SK-N-SH (cell line): ENCODE data around the gene STK36. TPM values are rescaled to one million over a fixed set of nuclear protein-coding genes. Genes with fewer than 3 reads are reported as not detected.
"Not testable (repeated sequence)": the region's sequence is repeated elsewhere in the genome, so short reads cannot be mapped to it uniquely, and the experiment has no call there.

Experiments
- CTCF ChIA-PET: fragments of 300-600, 350-600 bp; formaldehyde crosslinking; extraction: SDS; loops from one replicate; lab custom pipeline; 2021; lab: Yijun Ruan, JAX
- POLR2A ChIA-PET: fragments of 350-600 bp; sonication (Branson Sonifier 250); formaldehyde crosslinking; extraction: SDS; loops from one replicate; lab custom pipeline; 2020; ENCODE audit warnings: antibody characterized with exemption, inconsistent platforms; lab: Yijun Ruan, JAX
- DNase-seq: peaks from one replicate; pipeline ENCODE4 v3.0.0; 2012
- H2AFZ ChIP-seq: fragments of 200-600 bp; sonication (generic); 2 replicates; pipeline ENCODE4 v1.8.1; 2016; ENCODE audit warnings: antibody characterized with exemption, mild to moderate bottlenecking, low read depth
- H3F3A ChIP-seq: fragments of 200-600 bp; sonication (generic); replicated peaks from 2 replicates; pipeline ENCODE3; 2016; ENCODE audit warnings: antibody characterized with exemption, mild to moderate bottlenecking; ENCODE audit not compliant: insufficient read depth
- H3K27ac ChIP-seq, 2 experiments: fragments of 200-500 bp in 1 of 2; fragments of 200-600 bp in 1 of 2; sonication (Bioruptor generic) in 1 of 2; sonication (generic), shearing (Covaris generic) in 1 of 2; 2 replicates each; pipeline versions ENCODE4 v1.5.1 to v1.6.1; 2014 to 2016; ENCODE audit warnings: low read depth in 2 of 2, inconsistent platforms in 1 of 2, low read length in 1 of 2, mild to moderate bottlenecking in 1 of 2, mixed read lengths in 1 of 2
- H3K27me3 ChIP-seq: fragments of 200-600 bp; sonication (generic), shearing (Covaris generic); 2 replicates; pipeline ENCODE4 v1.6.1; 2016; ENCODE audit warnings: mixed run types; ENCODE audit not compliant: insufficient read depth
- H3K36me3 ChIP-seq, 2 experiments: fragments of 200-500 bp in 1 of 2; fragments of 200-600 bp in 1 of 2; sonication (Bioruptor generic) in 1 of 2; sonication (generic) in 1 of 2; replicated peaks in 1 of 2; 2 replicates each; pipeline versions ENCODE3 to v1.5.1; 2014 to 2016; ENCODE audit warnings: low read length in 1 of 2, mild to moderate bottlenecking in 1 of 2; ENCODE audit not compliant: insufficient read depth in 2 of 2, control insufficient read depth in 1 of 2
- H3K4me1 ChIP-seq, 2 experiments: fragments of 200-500 bp in 1 of 2; fragments of 200-600 bp in 1 of 2; sonication (Bioruptor generic) in 1 of 2; sonication (generic), shearing (Covaris generic) in 1 of 2; 2 replicates each; pipeline versions ENCODE4 v1.5.1 to v1.6.1; 2014 to 2016; ENCODE audit warnings: low read depth in 1 of 2, low read length in 1 of 2, mixed run types in 1 of 2; ENCODE audit not compliant: insufficient read depth in 2 of 2, control insufficient read depth in 1 of 2
- H3K4me2 ChIP-seq: fragments of 200-600 bp; sonication (generic), shearing (Covaris generic); 2 replicates; pipeline ENCODE4 v1.6.1; 2017; ENCODE audit warnings: mixed run types
- H3K4me3 ChIP-seq, 2 experiments: fragments of 200-500 bp in 1 of 2; fragments of 200-600 bp in 1 of 2; sonication (Bioruptor generic) in 1 of 2; sonication (generic), shearing (Covaris generic) in 1 of 2; 2 replicates each; pipeline versions ENCODE4 v1.5.1 to v1.8.1; 2014 to 2016; ENCODE audit warnings: low read depth in 2 of 2, inconsistent platforms in 1 of 2, low read length in 1 of 2, mild to moderate bottlenecking in 1 of 2, mixed read lengths in 1 of 2, moderate library complexity in 1 of 2
- H3K79me2 ChIP-seq: fragments of 200-600 bp; sonication (generic); 2 replicates; pipeline ENCODE4 v1.8.1; 2017; ENCODE audit warnings: mild to moderate bottlenecking; ENCODE audit not compliant: insufficient read depth
- H3K9ac ChIP-seq: fragments of 200-600 bp; sonication (generic); 2 replicates; pipeline ENCODE4 v1.6.1; 2017; ENCODE audit warnings: mixed run types
- H3K9me2 ChIP-seq: fragments of 200-600 bp; sonication (generic); 2 replicates; pipeline ENCODE4 v1.6.1; 2017; ENCODE audit warnings: mixed run types
- H3K9me3 ChIP-seq: fragments of 200-600 bp; sonication (generic); 2 replicates; pipeline ENCODE4 v1.6.1; 2017; ENCODE audit warnings: mixed run types, mild to moderate bottlenecking, moderate library complexity
- H4K20me1 ChIP-seq: fragments of 200-600 bp; sonication (generic); 2 replicates; pipeline ENCODE4 v1.6.1; 2017; ENCODE audit warnings: mild to moderate bottlenecking, mixed run types; ENCODE audit not compliant: insufficient read depth
- CHD2 ChIP-seq: fragments of 150-350 bp; IDR thresholded peaks from 2 replicates; pipeline ENCODE4 v1.6.1; 2018; ENCODE audit warnings: low read length; ENCODE audit not compliant: partially characterized antibody
- GABPA ChIP-seq: IDR thresholded peaks from 2 replicates; pipeline ENCODE4 v1.4.0; 2012; ENCODE audit warnings: low read depth, mild to moderate bottlenecking
- MXI1 ChIP-seq: IDR thresholded peaks from 2 replicates; pipeline ENCODE4 v1.6.1; 2012; ENCODE audit warnings: mild to moderate bottlenecking, low read depth, low read length, improper control_type of control experiment
- NFIC ChIP-seq: IDR thresholded peaks from 2 replicates; pipeline ENCODE4 v1.4.0; 2012; ENCODE audit warnings: borderline replicate concordance
- POLR2AphosphoS5 ChIP-seq: IDR thresholded peaks from 2 replicates; pipeline ENCODE4 v1.6.1; 2012; ENCODE audit warnings: low read depth, low read length
- RAD21 ChIP-seq: IDR thresholded peaks from 2 replicates; pipeline ENCODE4 v1.6.1; 2012; ENCODE audit warnings: mild to moderate bottlenecking, low read length
- RFX5 ChIP-seq: IDR thresholded peaks from 2 replicates; pipeline ENCODE4 v1.6.1; 2012; ENCODE audit warnings: mild to moderate bottlenecking, improper control_type of control experiment, low read length
- SMC3 ChIP-seq: IDR thresholded peaks from 2 replicates; pipeline ENCODE4 v1.6.1; 2012; ENCODE audit warnings: low read depth, low read length, improper control_type of control experiment
- WGBS: methylation state at CpG from one replicate; pipeline ENCODE4 v1.1.6; 2017; ENCODE audit warnings: low lambda C conversion rate; 5-methylcytosine and 5-hydroxymethylcytosine counted together
- polyA plus RNA-seq, 3 experiments: library from polyadenylated mRNA; depleted of rRNA; stranded (reverse); fragments of >200 nt; gene quantifications; 2 replicates each; pipeline ENCODE4 v1.2.3, GENCODE V29; 2012
- TF ChIP-seq, protein P1 (sequence below): IDR thresholded peaks from 2 replicates; pipeline ENCODE4 v1.4.0; 2012; ENCODE audit warnings: low read depth, borderline replicate concordance
- TF ChIP-seq, protein P2 (sequence below): fragments of 200-600 bp; sonication (generic); IDR thresholded peaks from 2 replicates; pipeline ENCODE4 v1.6.1; 2017; ENCODE audit warnings: antibody characterized with exemption, mild to moderate bottlenecking, moderate library complexity

STK36 gene
- polyA plus RNA-seq, 1 of the 3 experiments (the other 2 are of a cell fraction): 53.5 TPM

DNA sequence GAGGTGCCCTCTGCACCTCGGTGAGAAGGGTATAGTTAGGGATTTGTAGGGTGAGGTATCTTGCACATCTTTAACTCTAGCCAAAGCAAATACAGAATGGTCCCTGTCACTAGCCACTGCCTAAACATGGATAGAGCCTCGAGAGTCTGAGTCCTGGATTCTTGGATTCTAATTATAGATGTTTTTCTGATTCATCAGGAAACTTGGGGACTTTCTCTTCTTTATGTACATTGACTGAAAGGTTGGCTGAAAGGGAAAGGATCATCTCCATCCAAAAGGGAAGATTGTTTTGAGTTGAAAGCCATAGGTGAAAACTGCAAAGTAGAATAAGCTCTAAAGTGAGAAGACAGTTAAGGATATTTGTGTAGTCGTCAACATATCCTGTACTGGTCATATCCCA is 8.2 kb downstream of the STK36 start:
- Histone ChIP-seq H3K4me1 (no peaks in the 10 kb centered on the region), H3K36me3 (peaks cover 40 to 44% of the 10 kb centered on the region in 2 experiments), H3K4me3 (no peak overlapping the region), H2AFZ (no peak overlapping the region), H3F3A (peaks cover 12% of the 10 kb centered on the region), H4K20me1 (no peaks in the 10 kb centered on the region), H3K4me2 (no peak overlapping the region), H3K9me2 (no peaks in the 10 kb centered on the region), H3K79me2 (no peaks in the 10 kb centered on the region), H3K9me3 (no peaks in the 10 kb centered on the region), H3K27me3 (no peaks in the 10 kb centered on the region), H3K9ac (no peak overlapping the region), H3K27ac (no peak overlapping the region)
- ChIA-PET POLR2A (no interaction called here), CTCF (no interaction called here)
- WGBS: 79% methylated on average over 3 of the region's 3 CpGs
- no peak for DNase-seq
- TF ChIP-seq RFX5 (no peak), MXI1 (no peak), NFIC (no peak), GABPA (no peak), POLR2AphosphoS5 (no peak)
- TF ChIP-seq, protein P1, sequence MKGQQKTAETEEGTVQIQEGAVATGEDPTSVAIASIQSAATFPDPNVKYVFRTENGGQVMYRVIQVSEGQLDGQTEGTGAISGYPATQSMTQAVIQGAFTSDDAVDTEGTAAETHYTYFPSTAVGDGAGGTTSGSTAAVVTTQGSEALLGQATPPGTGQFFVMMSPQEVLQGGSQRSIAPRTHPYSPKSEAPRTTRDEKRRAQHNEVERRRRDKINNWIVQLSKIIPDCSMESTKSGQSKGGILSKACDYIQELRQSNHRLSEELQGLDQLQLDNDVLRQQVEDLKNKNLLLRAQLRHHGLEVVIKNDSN: no peak

DNA sequence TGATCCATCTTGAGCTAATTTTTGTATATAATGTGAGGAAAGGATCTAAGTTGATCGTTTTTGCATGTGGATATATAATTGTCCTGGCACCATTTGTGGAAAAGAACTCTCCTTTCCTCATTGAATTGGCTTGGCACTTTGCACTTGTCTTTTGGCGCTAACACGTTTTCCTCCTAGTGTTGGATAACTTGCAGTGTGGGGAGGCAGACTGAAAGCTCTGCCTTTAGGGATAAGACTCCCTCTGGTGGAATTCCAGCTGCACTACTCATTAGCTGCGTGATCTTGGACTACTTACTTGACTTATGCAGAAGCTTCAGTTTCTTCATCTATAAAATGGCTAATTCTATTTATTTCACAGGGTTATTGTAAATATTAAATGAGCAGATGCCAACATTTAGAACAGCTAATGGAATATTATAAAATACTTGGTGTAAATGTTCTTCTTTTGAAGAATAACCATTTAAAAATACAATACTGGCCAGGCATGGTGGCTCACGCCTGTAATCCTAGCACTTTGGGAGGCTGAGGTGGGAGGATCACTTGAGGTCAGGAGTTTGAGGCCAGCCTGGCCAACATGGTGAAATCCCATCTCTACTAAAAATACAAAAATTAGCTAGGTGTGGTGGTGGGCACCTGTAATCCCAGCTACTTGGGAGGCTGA is 15.6 kb downstream of the STK36 start:
- CTCF ChIA-PET: interaction anchor here (0.5 to 3.9 kb wide), 32 partner anchors 10 to 606 kb away, joined by 3 to 40 read pairs (median 4); partner anchors contain the start of genes BCS1L, RNF25, STK36 and TTLL4

More for the DNA sequence above, 15.6 kb downstream of the STK36 start:
- H3K36me3 ChIP-seq: peaks cover 48 to 49% of the 10 kb centered on the region in 2 experiments
- not testable (repeated sequence) for H3K4me2 ChIP-seq, H3K27ac ChIP-seq, H3K4me3 ChIP-seq, H3K27me3 ChIP-seq, H3K9ac ChIP-seq, H3K9me2 ChIP-seq, H3K4me1 ChIP-seq, H4K20me1 ChIP-seq, H3K79me2 ChIP-seq, H3K9me3 ChIP-seq, H2AFZ ChIP-seq
- TF ChIP-seq, protein P2, sequence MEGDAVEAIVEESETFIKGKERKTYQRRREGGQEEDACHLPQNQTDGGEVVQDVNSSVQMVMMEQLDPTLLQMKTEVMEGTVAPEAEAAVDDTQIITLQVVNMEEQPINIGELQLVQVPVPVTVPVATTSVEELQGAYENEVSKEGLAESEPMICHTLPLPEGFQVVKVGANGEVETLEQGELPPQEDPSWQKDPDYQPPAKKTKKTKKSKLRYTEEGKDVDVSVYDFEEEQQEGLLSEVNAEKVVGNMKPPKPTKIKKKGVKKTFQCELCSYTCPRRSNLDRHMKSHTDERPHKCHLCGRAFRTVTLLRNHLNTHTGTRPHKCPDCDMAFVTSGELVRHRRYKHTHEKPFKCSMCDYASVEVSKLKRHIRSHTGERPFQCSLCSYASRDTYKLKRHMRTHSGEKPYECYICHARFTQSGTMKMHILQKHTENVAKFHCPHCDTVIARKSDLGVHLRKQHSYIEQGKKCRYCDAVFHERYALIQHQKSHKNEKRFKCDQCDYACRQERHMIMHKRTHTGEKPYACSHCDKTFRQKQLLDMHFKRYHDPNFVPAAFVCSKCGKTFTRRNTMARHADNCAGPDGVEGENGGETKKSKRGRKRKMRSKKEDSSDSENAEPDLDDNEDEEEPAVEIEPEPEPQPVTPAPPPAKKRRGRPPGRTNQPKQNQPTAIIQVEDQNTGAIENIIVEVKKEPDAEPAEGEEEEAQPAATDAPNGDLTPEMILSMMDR: peak; percentile 83
- peak; percentile 84 for TF ChIP-seq SMC3
- peak; percentile 21 for TF ChIP-seq CHD2
- peak; percentile 72 for TF ChIP-seq RAD21
- TF ChIP-seq MXI1: peak; percentile 43; the same call in 1 of the 2 replicates
- POLR2A ChIA-PET: interaction anchor here (1.3 kb wide), 1 partner anchor 28 kb away, joined by 7 read pairs; the partner anchor contains the start of genes BCS1L and ZNF142
- peaks cover 23% of the 10 kb centered on the region for H3F3A ChIP-seq
- WGBS: 45% methylated on average over 5 of the region's 5 CpGs
- DNase-seq: peak; percentile 65
